Measurements from ENCODE around the gene MKS1. TPM values are rescaled to one million over a fixed set of nuclear protein-coding genes. Genes with fewer than 3 reads are reported as not detected.

The MKS1 gene
- total and polyA plus RNA-seq, 10 of the 15 experiments (the other 5 are each of a cell fraction or from before 2014, with no cell fraction given), result 5.7 to 21.4 (median 13.9) TPM

DNA sequence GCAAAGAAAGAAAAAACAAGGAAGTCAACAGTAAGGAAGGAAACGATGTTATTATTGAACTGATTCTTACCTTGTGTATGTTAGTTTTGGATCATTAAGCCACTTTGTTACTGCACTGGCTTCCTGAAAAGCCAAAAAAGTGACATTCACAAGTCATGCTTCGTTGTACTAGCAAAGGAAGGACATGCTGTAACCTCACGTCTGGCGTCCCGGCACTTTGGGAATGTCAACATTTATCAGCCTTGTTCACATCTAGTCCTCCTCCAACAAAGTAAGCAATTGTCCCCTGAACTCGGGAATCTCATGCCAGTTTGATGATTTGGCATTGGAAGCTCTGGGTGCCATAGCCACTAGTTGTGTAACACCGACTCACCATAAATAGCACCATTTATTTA, 731 bp upstream of the MKS1 start:
- Histone ChIP-seq H3K27ac (ENCODE audit: control insufficient read depth, insufficient read depth) (peak overlapping the region; percentile 62; the same call in 1 of the 2 replicates), H3K36me3 (ENCODE audit: control insufficient read depth in 2 of 2, insufficient read depth in 2 of 2, low read length in 1 of 2) (no peaks in the 10 kb centered on the region), H3K27me3 (replicated peaks in 1 of 2; ENCODE audit: control insufficient read depth in 2 of 2, insufficient read depth in 2 of 2, low read length in 1 of 2) (no peaks in the 10 kb centered on the region), H3K4me3 (peak overlapping the region; percentile 58; the same call in 1 of the 2 replicates), H3K9ac (ENCODE audit: control insufficient read depth, insufficient read depth, low read length) (peak overlapping the region; percentile 67), H3K4me2 (ENCODE audit: control insufficient read depth, insufficient read depth) (peak overlapping the region; percentile 91), H3K9me3 (replicated peaks; ENCODE audit: control insufficient read depth, insufficient read depth, low read length) (no peaks in the 10 kb centered on the region), H4K20me1 (ENCODE audit: control insufficient read depth, insufficient read depth) (no peaks in the 10 kb centered on the region), H3K4me1 (ENCODE audit: control insufficient read depth, insufficient read depth, low read length) (peaks cover 12% of the 10 kb centered on the region), H2AFZ (ENCODE audit: control insufficient read depth, low read depth, low read length) (peak overlapping the region; percentile 99), H3K79me2 (ENCODE audit: control insufficient read depth, insufficient read depth, low read length) (no peaks in the 10 kb centered on the region; the same call in 1 of the 2 replicates)
- intact Hi-C loops (cut with micrococcal nuclease; ENCODE audit: unreplicated experiment), result no loop called here
- ChIA-PET RAD21 (ENCODE audit: unreplicated experiment) (interaction anchor here (0.9 to 2.3 kb wide), 7 partner anchors 11 to 97 kb away, joined by 3 to 9 read pairs (median 4); no protein-coding TSS in a partner anchor), SMC1A (ENCODE audit: uncharacterized antibody, unreplicated experiment) (interaction anchor here (0.8 to 2.6 kb wide), 4 partner anchors 10 to 133 kb away, joined by 4 to 26 read pairs (median 7); partner anchors contain the start of gene SUPT4H1), CTCF (interaction anchor here (0.7 to 8.2 kb wide), 7 partner anchors 8 to 1133 kb away, joined by 3 to 65 read pairs (median 3); no protein-coding TSS in a partner anchor), POLR2A (interaction anchor here (0.5 to 3.0 kb wide), 5 partner anchors 10 to 402 kb away, joined by 4 to 25 read pairs (median 5); no protein-coding TSS in a partner anchor)
- FAIRE-seq (no peak), DNase-seq (ENCODE audit: low read depth, low spot score) (no peak), ATAC-seq (no peak)
- BruUV-seq (replicated peaks), result no TSS peak
- 27% methylated on average over 7 of the region's 7 CpGs for WGBS (ENCODE audit: insufficient coverage, insufficient replicate concordance, low lambda C conversion rate, missing lambda C conversion rate)
- in situ Hi-C loops (cut with MboI), result no loop called here
- no peak for TF ChIP-seq KAT2A (conservative IDR thresholded peaks at IDR 0.05; ENCODE audit: control insufficient read depth, low read depth, low read length)
- no peak for TF ChIP-seq POLR2A (IDR thresholded peaks at IDR 0.05; ENCODE audit: low read depth, low read length)
- TF ChIP-seq ZNF274 (IDR thresholded peaks at IDR 0.05; ENCODE audit: insufficient read depth, insufficient read length), result no peak
- TF ChIP-seq IKZF2 (IDR thresholded peaks at IDR 0.05), result no peak
- no peak for TF ChIP-seq ZBTB11 (CRISPR knock-in tag; IDR thresholded peaks at IDR 0.05)
- no peak for TF ChIP-seq SMAD1 (IDR thresholded peaks at IDR 0.05; ENCODE audit: low read depth, partially characterized antibody)
- TF ChIP-seq PBX3 (IDR thresholded peaks at IDR 0.05; ENCODE audit: insufficient replicate concordance, low read depth, low read length), result no peak
- no peak for TF ChIP-seq PML (IDR thresholded peaks at IDR 0.05; ENCODE audit: low read length)
- no peak for TF ChIP-seq MEF2A (IDR thresholded peaks at IDR 0.05; ENCODE audit: insufficient read depth, low read depth, low read length)
- no peak for TF ChIP-seq DPF2 (IDR thresholded peaks at IDR 0.05)
- no peak for TF ChIP-seq ZNF207 (IDR thresholded peaks at IDR 0.05; ENCODE audit: borderline replicate concordance)
- no peak for TF ChIP-seq BACH1 (IDR thresholded peaks at IDR 0.05; ENCODE audit: borderline replicate concordance)
- TF ChIP-seq ZNF687 (IDR thresholded peaks at IDR 0.05), result no peak
- no peak for TF ChIP-seq FOXK2 (IDR thresholded peaks at IDR 0.05)
- no peak for TF ChIP-seq JUND (IDR thresholded peaks at IDR 0.05; ENCODE audit: low read depth, low read length)

Data from GM12878 (cell line).